IMR-90 (cell line): Measurements from ENCODE around the gene KCNK10. TPM values are rescaled to one million over a fixed set of nuclear protein-coding genes. Genes with fewer than 3 reads are reported as not detected.

Experiments used
- ATAC-seq: fragments of 200-7000 bp; cut with Tn5 transposase; 2 replicates; pipeline ENCODE4 v1.9.1; 2020; ENCODE audit warnings: low read depth, mild to moderate bottlenecking, moderate library complexity
- BruUV-seq: library from RNA; stranded (reverse); fragments of 400-500 nt; replicated peaks from 2 replicates; lab custom pipeline; 2021; lab: Mats Ljungman, UMichigan
- CTCF ChIA-PET: fragments of 300-600 bp; formaldehyde crosslinking; extraction: SDS; loops from one replicate; lab custom pipeline; 2021; ENCODE audit warnings: antibody characterized with exemption; lab: Yijun Ruan, JAX
- POLR2A ChIA-PET: fragments of 300-600 bp; sonication (Branson Sonifier 250); formaldehyde crosslinking; loops from one replicate; lab custom pipeline; 2022; ENCODE audit warnings: antibody characterized with exemption; ENCODE audit not compliant: unreplicated experiment; lab: Charles Lee
- DNase-seq: peaks from one replicate; pipeline ENCODE4 v3.0.0; 2013
- H2AFZ ChIP-seq: replicated peaks from 2 replicates; pipeline ENCODE3; 2013; ENCODE audit warnings: low read length, mild to moderate bottlenecking; ENCODE audit not compliant: poor library complexity
- H2AK5ac ChIP-seq: 2 replicates; pipeline ENCODE4 v1.6.1; 2013; ENCODE audit warnings: low read depth, low read length, inconsistent platforms
- H2AK9ac ChIP-seq: replicated peaks from 2 replicates; pipeline ENCODE3; 2013; ENCODE audit warnings: mild to moderate bottlenecking, low read depth, low read length, moderate library complexity; ENCODE audit not compliant: poor library complexity
- H2BK120ac ChIP-seq: 2 replicates; pipeline ENCODE4 v1.6.1; 2013; ENCODE audit warnings: low read depth, low read length, inconsistent platforms
- H2BK15ac ChIP-seq: 3 replicates; pipeline ENCODE4 v1.6.1; 2013; ENCODE audit warnings: low read depth, low read length, inconsistent platforms
- H2BK20ac ChIP-seq: 2 replicates; pipeline ENCODE4 v1.6.1; 2013; ENCODE audit warnings: low read depth, mild to moderate bottlenecking, inconsistent platforms, low read length, moderate library complexity
- H2BK5ac ChIP-seq: 2 replicates; pipeline ENCODE4 v1.6.1; 2013; ENCODE audit warnings: mild to moderate bottlenecking, low read depth, low read length, inconsistent platforms; ENCODE audit not compliant: poor library complexity, severe bottlenecking
- H3K14ac ChIP-seq: replicated peaks from 2 replicates; pipeline ENCODE4 v1.6.1; 2013; ENCODE audit warnings: low read depth, low read length, inconsistent platforms
- H3K18ac ChIP-seq: 2 replicates; pipeline ENCODE4 v1.6.1; 2013; ENCODE audit warnings: low read depth, low read length, control low read depth
- H3K23ac ChIP-seq: 2 replicates; pipeline ENCODE4 v1.6.1; 2013; ENCODE audit warnings: low read depth, low read length, inconsistent platforms
- H3K27ac ChIP-seq: 2 replicates; pipeline ENCODE4 v1.5.1; 2013; ENCODE audit warnings: mild to moderate bottlenecking, control low read depth, low read length; ENCODE audit not compliant: insufficient read depth
- H3K27me3 ChIP-seq: 2 replicates; pipeline ENCODE4 v1.6.1; 2013; ENCODE audit warnings: low read length; ENCODE audit not compliant: control insufficient read depth, insufficient read depth
- H3K36me3 ChIP-seq: 2 replicates; pipeline ENCODE4 v1.6.1; 2013; ENCODE audit warnings: low read length, mixed read lengths; ENCODE audit not compliant: control insufficient read depth, insufficient read depth
- H3K4ac ChIP-seq: 2 replicates; pipeline ENCODE4 v1.6.1; 2013; ENCODE audit warnings: low read depth, low read length, inconsistent platforms
- H3K4me1 ChIP-seq: 2 replicates; pipeline ENCODE4 v1.6.1; 2013; ENCODE audit warnings: low read length, mixed read lengths; ENCODE audit not compliant: control insufficient read depth, insufficient read depth
- H3K4me2 ChIP-seq: 2 replicates; pipeline ENCODE4 v1.6.1; 2013; ENCODE audit warnings: low read depth, mild to moderate bottlenecking, control low read depth, low read length, moderate library complexity
- H3K4me3 ChIP-seq: 2 replicates; pipeline ENCODE4 v1.5.1; 2013; ENCODE audit warnings: low read depth, mild to moderate bottlenecking, control low read depth, low read length, moderate library complexity; ENCODE audit not compliant: insufficient read depth
- H3K56ac ChIP-seq: 2 replicates; pipeline ENCODE4 v1.6.1; 2013; ENCODE audit warnings: low read length, inconsistent platforms; ENCODE audit not compliant: insufficient read depth; ENCODE audit errors: extremely low read depth
- H3K79me1 ChIP-seq, 2 experiments: 2 replicates each; pipeline ENCODE4 v1.6.1; 2013; ENCODE audit warnings: low read length in 2 of 2, inconsistent platforms in 1 of 2, low read depth in 1 of 2
- H3K9ac ChIP-seq: 2 replicates; pipeline ENCODE4 v1.6.1; 2013; ENCODE audit warnings: low read depth, low read length, control low read depth
- H3K9me1 ChIP-seq: 2 replicates; pipeline ENCODE4 v1.6.1; 2013; ENCODE audit warnings: low read length, inconsistent platforms; ENCODE audit not compliant: insufficient read depth
- H3K9me3 ChIP-seq: 2 replicates; pipeline ENCODE4 v1.6.1; 2013; ENCODE audit warnings: low read length; ENCODE audit not compliant: control insufficient read depth, insufficient read depth
- H4K20me1 ChIP-seq: 2 replicates; pipeline ENCODE4 v1.6.1; 2013; ENCODE audit warnings: low read length, inconsistent platforms; ENCODE audit not compliant: insufficient read depth
- H4K5ac ChIP-seq: 2 replicates; pipeline ENCODE4 v1.6.1; 2013; ENCODE audit warnings: mild to moderate bottlenecking, low read depth, low read length, control low read depth
- H4K8ac ChIP-seq, 2 experiments: 2 replicates each; pipeline ENCODE4 v1.6.1; 2013; ENCODE audit warnings: low read depth in 2 of 2, low read length in 2 of 2, control low read depth in 1 of 2, inconsistent platforms in 1 of 2
- H4K91ac ChIP-seq: 2 replicates; pipeline ENCODE4 v1.6.1; 2013; ENCODE audit warnings: low read depth, low read length, inconsistent platforms; ENCODE audit not compliant: insufficient read depth
- BHLHE40 ChIP-seq: fragments of 150-350 bp; IDR thresholded peaks from 2 replicates; pipeline ENCODE4 v1.6.1; 2016; ENCODE audit warnings: mild to moderate bottlenecking, low read depth, low read length
- CEBPB ChIP-seq: IDR thresholded peaks from 2 replicates; pipeline ENCODE4 v1.6.1; 2012; ENCODE audit warnings: low read depth, low read length, improper control_type of control experiment
- CHD1 ChIP-seq: IDR thresholded peaks from 2 replicates; pipeline ENCODE4 v1.6.1; 2012; ENCODE audit warnings: low read depth, low read length, improper control_type of control experiment
- CTCF ChIP-seq: conservative IDR thresholded peaks from 2 replicates; pipeline ENCODE4 v1.5.1; 2012; ENCODE audit warnings: mild to moderate bottlenecking, low read depth, low read length, improper control_type of control experiment
- FOS ChIP-seq: fragments of 150-350 bp; IDR thresholded peaks from 2 replicates; pipeline ENCODE4 v1.6.1; 2016; ENCODE audit warnings: low read depth, low read length
- MAFK ChIP-seq: IDR thresholded peaks from 2 replicates; pipeline ENCODE4 v1.6.1; 2012; ENCODE audit warnings: low read depth, low read length, improper control_type of control experiment
- MAZ ChIP-seq: IDR thresholded peaks from 2 replicates; pipeline ENCODE4 v1.6.1; 2012; ENCODE audit warnings: low read depth, mild to moderate bottlenecking, low read length, improper control_type of control experiment, moderate library complexity, borderline replicate concordance
- MXI1 ChIP-seq: IDR thresholded peaks from 2 replicates; pipeline ENCODE4 v1.6.1; 2012; ENCODE audit warnings: low read depth, mild to moderate bottlenecking, low read length, moderate library complexity, borderline replicate concordance
- NFE2L2 ChIP-seq: fragments of 150-350 bp; IDR thresholded peaks from 2 replicates; pipeline ENCODE4 v1.6.1; 2016; ENCODE audit warnings: low read depth, mild to moderate bottlenecking, low read length
- POLR2A ChIP-seq: IDR thresholded peaks from 2 replicates; pipeline ENCODE4 v1.6.1; 2012; ENCODE audit warnings: mild to moderate bottlenecking, low read depth, low read length
- RAD21 ChIP-seq: IDR thresholded peaks from 2 replicates; pipeline ENCODE4 v1.6.1; 2012; ENCODE audit warnings: low read length, improper control_type of control experiment
- RCOR1 ChIP-seq: IDR thresholded peaks from 2 replicates; pipeline ENCODE4 v1.6.1; 2012; ENCODE audit warnings: mild to moderate bottlenecking, low read length, improper control_type of control experiment; ENCODE audit not compliant: insufficient replicate concordance
- RFX5 ChIP-seq: IDR thresholded peaks from 2 replicates; pipeline ENCODE4 v1.8.0; 2012; ENCODE audit warnings: low read depth, mild to moderate bottlenecking, low read length, moderate library complexity
- SMC3 ChIP-seq: fragments of 150-350 bp; IDR thresholded peaks from 2 replicates; pipeline ENCODE4 v1.6.1; 2016; ENCODE audit warnings: low read depth, mild to moderate bottlenecking, antibody characterized with exemption, low read length, moderate library complexity
- WGBS, 2 experiments: methylation state at CpG; one replicate each; pipeline versions ENCODE4 v1.1.5 to v1.1.7; 2013; ENCODE audit warnings: missing lambda C conversion rate in 2 of 2; ENCODE audit not compliant: insufficient read length in 1 of 2; ENCODE audit errors: extremely low coverage in 2 of 2; 5-methylcytosine and 5-hydroxymethylcytosine counted together
- dilution Hi-C: fragments of 300-500 bp; cut with HindIII; formaldehyde crosslinking; loops from one replicate; pipeline ENCODE4 v1.14.3; 2018; ENCODE audit warnings: low sequenced_read_pairs; ENCODE audit not compliant: unreplicated experiment
- in situ Hi-C: fragments of 300-500 bp; cut with MboI; formaldehyde crosslinking; loops from 3 replicates; pipeline ENCODE4 v1.14.3; 2019; ENCODE audit warnings: low sequenced_read_pairs, inconsistent platforms, mixed read lengths
- intact Hi-C: fragments of 100-400 bp; cut with micrococcal nuclease; formaldehyde crosslinking; loops from 2 replicates; pipeline ENCODE4 v1.10.0; 2022
- polyA plus RNA-seq, 3 experiments: library from polyadenylated mRNA; depleted of rRNA; stranded (reverse); fragments of >200 nt; gene quantifications; 2 replicates each; pipeline ENCODE4 v1.2.3, GENCODE V29; 2012; ENCODE audit warnings: low replicate concordance in 1 of 3
- total RNA-seq: library from RNA; depleted of rRNA; stranded (reverse); fragments of >200 nt; gene quantifications from 2 replicates; pipeline ENCODE4 v1.2.3, GENCODE V29; 2012
- TF ChIP-seq, protein P1 (sequence below): fragments of 150-350 bp; IDR thresholded peaks from 2 replicates; pipeline ENCODE4 v1.6.1; 2016; ENCODE audit warnings: low read depth, mild to moderate bottlenecking, low read length, moderate library complexity, borderline replicate concordance
- TF ChIP-seq, protein P2 (sequence below): fragments of 150-350 bp; IDR thresholded peaks from 2 replicates; pipeline ENCODE4 v1.6.1; 2017; ENCODE audit warnings: mild to moderate bottlenecking, antibody characterized with exemption, low read length, low read depth

KCNK10 gene
- total and polyA plus RNA-seq, 2 of the 4 experiments (the other 2 are of a cell fraction), result not detected

GRCh38 chr14:88208858-88209257 is 114.2 kb downstream of the KCNK10 start:
- Histone ChIP-seq H2BK20ac (no peak overlapping the region), H3K4me2 (no peak overlapping the region), H4K20me1 (no peaks in the 10 kb centered on the region), H3K4me3 (no peak overlapping the region), H3K4me1 (no peaks in the 10 kb centered on the region), H4K5ac (no peak overlapping the region), H2AK9ac (no peak overlapping the region), H3K9ac (no peak overlapping the region), H3K9me1 (no peaks in the 10 kb centered on the region), H2AK5ac (no peak overlapping the region), H4K91ac (no peak overlapping the region), H3K79me1 (no peaks in the 10 kb centered on the region), H3K4ac (no peak overlapping the region), H3K27me3 (no peaks in the 10 kb centered on the region), H2BK5ac (no peak overlapping the region), H3K23ac (no peak overlapping the region), H2BK15ac (no peak overlapping the region), H3K27ac (no peak overlapping the region), H2AFZ (no peak overlapping the region), H3K56ac (no peak overlapping the region), H3K18ac (no peak overlapping the region), H2BK120ac (no peak overlapping the region), H3K36me3 (no peaks in the 10 kb centered on the region), H4K8ac (no peak overlapping the region), H3K9me3 (no peaks in the 10 kb centered on the region), H3K14ac (no peak overlapping the region)
- ChIA-PET CTCF (no interaction called here), POLR2A (no interaction called here)
- intact Hi-C loops, result no loop called here
- no peak for DNase-seq
- ATAC-seq, result no peak
- no CpG with 5 or more reads among the region's 5 CpGs for WGBS, 2 experiments
- BruUV-seq, result no TSS peak
- dilution Hi-C loops, result no loop called here
- TF ChIP-seq FOS (no peak), CEBPB (no peak), POLR2A (no peak), MAZ (no peak), CTCF (no peak), NFE2L2 (no peak), MXI1 (no peak), RAD21 (no peak), MAFK (no peak), BHLHE40 (no peak), RCOR1 (no peak), CHD1 (no peak), RFX5 (no peak), SMC3 (no peak)
- TF ChIP-seq, protein P1, sequence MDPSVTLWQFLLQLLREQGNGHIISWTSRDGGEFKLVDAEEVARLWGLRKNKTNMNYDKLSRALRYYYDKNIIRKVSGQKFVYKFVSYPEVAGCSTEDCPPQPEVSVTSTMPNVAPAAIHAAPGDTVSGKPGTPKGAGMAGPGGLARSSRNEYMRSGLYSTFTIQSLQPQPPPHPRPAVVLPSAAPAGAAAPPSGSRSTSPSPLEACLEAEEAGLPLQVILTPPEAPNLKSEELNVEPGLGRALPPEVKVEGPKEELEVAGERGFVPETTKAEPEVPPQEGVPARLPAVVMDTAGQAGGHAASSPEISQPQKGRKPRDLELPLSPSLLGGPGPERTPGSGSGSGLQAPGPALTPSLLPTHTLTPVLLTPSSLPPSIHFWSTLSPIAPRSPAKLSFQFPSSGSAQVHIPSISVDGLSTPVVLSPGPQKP, result no peak
- TF ChIP-seq, protein P2, sequence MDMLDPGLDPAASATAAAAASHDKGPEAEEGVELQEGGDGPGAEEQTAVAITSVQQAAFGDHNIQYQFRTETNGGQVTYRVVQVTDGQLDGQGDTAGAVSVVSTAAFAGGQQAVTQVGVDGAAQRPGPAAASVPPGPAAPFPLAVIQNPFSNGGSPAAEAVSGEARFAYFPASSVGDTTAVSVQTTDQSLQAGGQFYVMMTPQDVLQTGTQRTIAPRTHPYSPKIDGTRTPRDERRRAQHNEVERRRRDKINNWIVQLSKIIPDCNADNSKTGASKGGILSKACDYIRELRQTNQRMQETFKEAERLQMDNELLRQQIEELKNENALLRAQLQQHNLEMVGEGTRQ, result no peak
- in situ Hi-C loops, result no loop called here
